MCF 10A (cell line): ENCODE results near the gene PHACTR1. TPM values are rescaled to one million over a fixed set of nuclear protein-coding genes. Genes with fewer than 3 reads are reported as not detected.
"Not testable (repeated sequence)": the region's sequence is repeated elsewhere in the genome, so short reads cannot be mapped to it uniquely, and the experiment has no call there.

Experiments used
- BruUV-seq: library from RNA; stranded (reverse); fragments of 400-500 nt; replicated peaks from 2 replicates; lab custom pipeline; 2021; lab: Mats Ljungman, UMichigan
- CTCF ChIA-PET: fragments of 300-600 bp; sonication (Branson Sonifier 250); formaldehyde crosslinking; extraction: SDS; loops from one replicate; lab custom pipeline; 2021; ENCODE audit warnings: antibody characterized with exemption, inconsistent platforms; lab: Yijun Ruan, JAX
- POLR2A ChIA-PET: fragments of 300-600, 350-650 bp; sonication (Branson Sonifier 250); formaldehyde crosslinking; extraction: SDS; loops from one replicate; lab custom pipeline; 2020; ENCODE audit warnings: antibody characterized with exemption, inconsistent platforms; lab: Yijun Ruan, JAX
- DNase-seq: peaks from one replicate; pipeline ENCODE4 v3.0.0-alpha.2; 2018; ENCODE audit not compliant: unreplicated experiment
- H3K27ac Mint-ChIP-seq: one replicate; pipeline ENCODE4 v1.8.0; 2022; ENCODE audit warnings: mild to moderate bottlenecking, low read depth, mixed read lengths; ENCODE audit not compliant: unreplicated experiment
- H3K27me3 Mint-ChIP-seq: one replicate; pipeline ENCODE4 v1.8.0; 2022; ENCODE audit warnings: mixed read lengths; ENCODE audit not compliant: insufficient read depth, unreplicated experiment
- H3K36me3 Mint-ChIP-seq: one replicate; pipeline ENCODE4 v1.8.0; 2022; ENCODE audit warnings: mild to moderate bottlenecking, moderate library complexity, mixed read lengths; ENCODE audit not compliant: insufficient read depth, unreplicated experiment
- H3K4me1 Mint-ChIP-seq: one replicate; pipeline ENCODE4 v1.8.0; 2022; ENCODE audit warnings: mixed read lengths; ENCODE audit not compliant: insufficient read depth, unreplicated experiment
- H3K4me3 Mint-ChIP-seq: one replicate; pipeline ENCODE4 v1.8.0; 2022; ENCODE audit warnings: mild to moderate bottlenecking, moderate library complexity, mixed read lengths; ENCODE audit not compliant: unreplicated experiment
- H3K9me3 Mint-ChIP-seq: one replicate; pipeline ENCODE4 v1.8.0; 2022; ENCODE audit warnings: mixed read lengths; ENCODE audit not compliant: unreplicated experiment
- intact Hi-C: fragments of 100-400 bp; cut with micrococcal nuclease; formaldehyde crosslinking; loops from 2 replicates; pipeline ENCODE4 v1.14.1; 2022
- total RNA-seq: library from RNA; stranded (reverse); gene quantifications from 2 replicates; pipeline ENCODE4 v1.2.3, GENCODE V29; 2022
- TF ChIP-seq, protein P1 (sequence below): fragments of 200-600 bp; IDR thresholded peaks from one replicate; pipeline ENCODE4 v1.8.0; 2022; ENCODE audit warnings: antibody characterized with exemption, mild to moderate bottlenecking; ENCODE audit not compliant: unreplicated experiment

Gene PHACTR1
- total RNA-seq, 1 experiment from 2014 or later: not detected

DNA sequence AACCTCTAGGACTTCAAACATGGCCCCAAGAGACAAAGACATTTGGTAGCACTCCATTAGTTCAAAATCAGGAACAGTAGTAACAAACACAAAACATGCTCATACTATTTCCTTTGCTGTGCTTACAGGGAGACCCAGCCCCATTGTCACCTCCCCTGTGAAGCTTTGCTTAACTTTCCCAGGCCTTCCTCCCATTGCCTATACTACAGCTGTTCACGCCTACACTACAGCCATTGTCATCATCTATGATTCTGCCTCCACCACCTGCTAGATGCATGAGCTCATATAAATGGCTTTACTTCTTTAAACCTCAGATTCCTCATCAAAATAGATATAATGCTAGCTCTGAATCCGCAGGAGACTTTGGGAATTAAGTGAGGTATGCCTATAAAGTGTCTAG lies 8.7 kb downstream of the PHACTR1 start:
- H3K4me1 Mint-ChIP-seq: no peaks in the 10 kb centered on the region
- no peak overlapping the region for H3K4me3 Mint-ChIP-seq
- no TSS peak for BruUV-seq
- CTCF ChIA-PET: no interaction called here
- no peaks in the 10 kb centered on the region for H3K9me3 Mint-ChIP-seq
- TF ChIP-seq, protein P1, sequence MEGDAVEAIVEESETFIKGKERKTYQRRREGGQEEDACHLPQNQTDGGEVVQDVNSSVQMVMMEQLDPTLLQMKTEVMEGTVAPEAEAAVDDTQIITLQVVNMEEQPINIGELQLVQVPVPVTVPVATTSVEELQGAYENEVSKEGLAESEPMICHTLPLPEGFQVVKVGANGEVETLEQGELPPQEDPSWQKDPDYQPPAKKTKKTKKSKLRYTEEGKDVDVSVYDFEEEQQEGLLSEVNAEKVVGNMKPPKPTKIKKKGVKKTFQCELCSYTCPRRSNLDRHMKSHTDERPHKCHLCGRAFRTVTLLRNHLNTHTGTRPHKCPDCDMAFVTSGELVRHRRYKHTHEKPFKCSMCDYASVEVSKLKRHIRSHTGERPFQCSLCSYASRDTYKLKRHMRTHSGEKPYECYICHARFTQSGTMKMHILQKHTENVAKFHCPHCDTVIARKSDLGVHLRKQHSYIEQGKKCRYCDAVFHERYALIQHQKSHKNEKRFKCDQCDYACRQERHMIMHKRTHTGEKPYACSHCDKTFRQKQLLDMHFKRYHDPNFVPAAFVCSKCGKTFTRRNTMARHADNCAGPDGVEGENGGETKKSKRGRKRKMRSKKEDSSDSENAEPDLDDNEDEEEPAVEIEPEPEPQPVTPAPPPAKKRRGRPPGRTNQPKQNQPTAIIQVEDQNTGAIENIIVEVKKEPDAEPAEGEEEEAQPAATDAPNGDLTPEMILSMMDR: no peak
- no peak for DNase-seq
- POLR2A ChIA-PET: no interaction called here
- no peaks in the 10 kb centered on the region for H3K36me3 Mint-ChIP-seq
- no peak overlapping the region for H3K27ac Mint-ChIP-seq
- intact Hi-C loops: no loop called here
- H3K27me3 Mint-ChIP-seq: peaks cover 57% of the 10 kb centered on the region

- H3K36me3 Mint-ChIP-seq: no peaks in the 10 kb centered on the region
- no TSS peak for BruUV-seq
- ChIA-PET POLR2A (interaction anchor here (0.9 kb wide), 1 partner anchor 13 kb away, joined by 3 read pairs; the partner anchor contains the start of gene PHACTR1), CTCF (no interaction called here)
- TF ChIP-seq, protein P1: no peak
- intact Hi-C loops: no loop called here
- H3K4me3 Mint-ChIP-seq: no peak overlapping the region
- no peak for DNase-seq
- H3K27ac Mint-ChIP-seq: no peak overlapping the region
- H3K9me3 Mint-ChIP-seq: no peaks in the 10 kb centered on the region
- H3K4me1 Mint-ChIP-seq: no peaks in the 10 kb centered on the region
- H3K27me3 Mint-ChIP-seq: peaks cover 64% of the 10 kb centered on the region
Observed at GRCh38 chr6:12729467-12729866, 12.9 kb downstream of the PHACTR1 start.

- BruUV-seq, H3K9me3 Mint-ChIP-seq, POLR2A ChIA-PET, H3K4me3 Mint-ChIP-seq, H3K27ac Mint-ChIP-seq, H3K4me1 Mint-ChIP-seq, DNase-seq, intact Hi-C loops, H3K36me3 Mint-ChIP-seq: not testable (repeated sequence)
- H3K27me3 Mint-ChIP-seq: peaks cover 61% of the 10 kb centered on the region
- CTCF ChIA-PET: interaction anchor here (1.2 kb wide), 1 partner anchor 16 kb away, joined by 3 read pairs; no protein-coding TSS in a partner anchor
Observed at GRCh38 chr6:12730809-12731208, 14.2 kb downstream of the PHACTR1 start.

DNA sequence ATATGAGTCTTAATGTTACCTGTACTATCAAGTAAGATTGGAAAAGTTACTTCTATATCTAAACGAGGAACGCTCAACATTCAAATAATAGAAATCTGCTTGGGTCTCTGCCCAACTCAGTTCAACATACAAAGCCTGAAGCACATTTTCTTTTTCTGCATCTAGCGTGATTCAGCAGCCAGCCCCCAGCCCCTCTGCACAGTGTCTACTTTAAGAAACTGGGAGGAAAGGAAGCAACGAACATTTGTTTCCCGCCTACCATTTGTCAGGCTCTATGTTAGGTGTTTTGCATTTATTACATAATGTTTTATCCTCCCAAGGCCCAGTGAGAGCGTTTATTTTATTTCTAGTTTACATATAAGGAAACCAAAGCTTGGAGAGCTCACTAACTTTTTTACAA lies 17.3 kb downstream of the PHACTR1 start:
- TF ChIP-seq, protein P1: no peak
- BruUV-seq: no TSS peak

More for the DNA sequence above, 17.3 kb downstream of the PHACTR1 start:
- no peaks in the 10 kb centered on the region for H3K4me1 Mint-ChIP-seq
- intact Hi-C loops: no loop called here
- no peak for DNase-seq
- no peaks in the 10 kb centered on the region for H3K36me3 Mint-ChIP-seq
- CTCF ChIA-PET: interaction anchor here (0.6 kb wide), 1 partner anchor 1775 kb away, joined by 3 read pairs; no protein-coding TSS in a partner anchor
- peaks cover 35% of the 10 kb centered on the region for H3K27me3 Mint-ChIP-seq
- no peak overlapping the region for H3K27ac Mint-ChIP-seq
- POLR2A ChIA-PET: no interaction called here
- no peaks in the 10 kb centered on the region for H3K9me3 Mint-ChIP-seq
- H3K4me3 Mint-ChIP-seq: no peak overlapping the region
